GM23248 (cell line): ENCODE measurements around the gene PCDHA8.

Source experiments
- EZH2 ChIP-seq: fragments of 200-600 bp; sonication (generic); IDR thresholded peaks from 2 replicates; pipeline ENCODE4 v1.6.1; 2018; ENCODE audit warnings: antibody characterized with exemption, mild to moderate bottlenecking; ENCODE audit not compliant: insufficient read depth, poor library complexity, severe bottlenecking
- EZH2phosphoT487 ChIP-seq: fragments of 200-600 bp; sonication (generic); IDR thresholded peaks from 2 replicates; pipeline ENCODE4 v1.6.1; 2018; ENCODE audit warnings: antibody characterized with exemption, moderate library complexity, mild to moderate bottlenecking, low read depth; ENCODE audit not compliant: insufficient read depth

DNA sequence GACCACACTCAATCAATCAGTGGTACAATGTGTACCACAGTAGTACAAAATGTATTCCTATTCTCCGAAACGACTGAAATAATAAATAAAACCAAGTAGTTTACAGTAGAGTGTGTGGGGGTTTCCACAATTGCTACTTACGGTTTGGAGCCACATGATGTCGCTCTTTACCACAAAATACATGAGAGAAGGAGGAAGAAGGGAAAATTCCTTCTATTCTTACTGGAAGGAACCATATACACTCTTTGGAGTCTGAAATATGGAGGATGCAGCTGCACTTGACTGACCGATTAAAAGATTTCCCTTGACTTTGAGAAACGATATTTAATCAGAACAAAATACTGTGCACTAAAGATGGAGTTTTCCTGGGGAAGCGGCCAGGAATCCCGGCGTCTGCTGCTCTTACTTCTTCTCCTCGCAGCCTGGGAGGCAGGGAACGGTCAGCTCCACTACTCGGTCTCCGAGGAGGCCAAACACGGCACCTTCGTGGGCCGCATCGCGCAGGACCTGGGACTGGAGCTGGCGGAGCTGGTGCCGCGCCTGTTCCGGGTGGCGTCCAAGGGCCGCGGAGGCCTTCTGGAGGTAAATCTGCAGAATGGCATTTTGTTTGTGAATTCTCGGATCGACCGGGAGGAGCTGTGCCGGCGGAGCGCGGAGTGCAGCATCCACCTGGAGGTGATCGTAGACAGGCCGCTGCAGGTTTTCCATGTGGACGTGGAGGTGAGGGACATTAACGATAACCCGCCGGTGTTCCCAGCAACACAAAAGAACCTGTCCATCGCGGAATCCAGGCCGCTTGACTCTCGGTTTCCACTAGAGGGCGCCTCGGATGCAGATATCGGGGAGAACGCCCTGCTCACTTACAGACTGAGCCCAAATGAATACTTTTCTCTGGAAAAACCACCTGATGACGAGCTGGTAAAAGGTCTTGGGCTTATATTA lies 33.9 kb upstream of the PCDHA8 start, which contains the start of gene PCDHA4:
- TF ChIP-seq EZH2phosphoT487 (no peak), EZH2 (no peak)
